HepG2 (cell line): ENCODE measurements around the gene NEUROD1. TPM values are rescaled to one million over a fixed set of nuclear protein-coding genes. Genes with fewer than 3 reads are reported as not detected.

Experiments used
- AKNA ChIP-seq: sonication (generic); formaldehyde crosslinking; IDR thresholded peaks from 2 replicates; pipeline ENCODE4 v1.4.0; 2020; ENCODE audit warnings: missing genetic modification reagents, borderline replicate concordance
- CEBPB ChIP-seq: IDR thresholded peaks from 2 replicates; pipeline ENCODE4 v1.6.1; 2011; ENCODE audit warnings: low read depth, low read length, improper control_type of control experiment, borderline replicate concordance
- DMAP1 ChIP-seq: IDR thresholded peaks from 2 replicates; pipeline ENCODE4 v1.6.1; 2016
- FOXK2 ChIP-seq: fragments of 450-650 bp; IDR thresholded peaks from 2 replicates; pipeline ENCODE4 v1.6.1; 2016
- KLF11 ChIP-seq: IDR thresholded peaks from 2 replicates; pipeline ENCODE4 v1.6.1; 2016; ENCODE audit warnings: missing compliant biosample characterization
- KLF16 ChIP-seq, 2 experiments: sonication (generic) in 1 of 2; formaldehyde crosslinking in 1 of 2; IDR thresholded peaks; 2 replicates each; pipeline versions ENCODE4 v1.6.1 to v1.8.0; 2016 to 2023; ENCODE audit warnings: missing genetic modification reagents in 2 of 2, missing compliant biosample characterization in 1 of 2
- MEIS2 ChIP-seq: sonication (generic); formaldehyde crosslinking; IDR thresholded peaks from 2 replicates; pipeline ENCODE4 v1.9.0; 2021; ENCODE audit warnings: mild to moderate bottlenecking, missing genetic modification reagents
- MLX ChIP-seq: IDR thresholded peaks from 2 replicates; pipeline ENCODE4 v1.6.1; 2016
- NAIF1 ChIP-seq: sonication (generic); formaldehyde crosslinking; IDR thresholded peaks from 2 replicates; pipeline ENCODE4 v1.5.0; 2020; ENCODE audit warnings: mild to moderate bottlenecking, missing genetic modification reagents, borderline replicate concordance
- TEAD2 ChIP-seq: sonication (generic); formaldehyde crosslinking; IDR thresholded peaks from 2 replicates; pipeline ENCODE4 v1.9.0; 2021; ENCODE audit warnings: missing genetic modification reagents
- YY1 ChIP-seq: IDR thresholded peaks from 2 replicates; pipeline ENCODE4 v1.6.1; 2011; ENCODE audit warnings: low read length, low read depth, moderate library complexity, mild to moderate bottlenecking; ENCODE audit not compliant: insufficient read depth, insufficient replicate concordance
- ZFP36 ChIP-seq: fragments of 150-350 bp; IDR thresholded peaks from 2 replicates; pipeline ENCODE4 v1.6.1; 2018; ENCODE audit warnings: borderline replicate concordance, low read length, low read depth; ENCODE audit not compliant: partially characterized antibody
- ZNF180 ChIP-seq: sonication (generic); formaldehyde crosslinking; IDR thresholded peaks from 2 replicates; pipeline ENCODE4 v1.4.0; 2020; ENCODE audit warnings: low read depth, missing genetic modification reagents, borderline replicate concordance
- ZNF225 ChIP-seq: sonication (generic); formaldehyde crosslinking; IDR thresholded peaks from 2 replicates; pipeline ENCODE4 v1.4.0; 2020; ENCODE audit warnings: mild to moderate bottlenecking, missing genetic modification reagents
- ZNF256 ChIP-seq: sonication (generic); formaldehyde crosslinking; conservative IDR thresholded peaks from 2 replicates; pipeline ENCODE4 v1.4.0; 2020; ENCODE audit warnings: missing genetic modification reagents
- ZNF766 ChIP-seq: sonication (generic); formaldehyde crosslinking; IDR thresholded peaks from 2 replicates; pipeline ENCODE4 v1.5.0; 2020; ENCODE audit warnings: missing genetic modification reagents, borderline replicate concordance
- ZNF883 ChIP-seq: sonication (generic); formaldehyde crosslinking; IDR thresholded peaks from 2 replicates; pipeline ENCODE4 v1.5.1; 2020; ENCODE audit warnings: mild to moderate bottlenecking, missing genetic modification reagents; ENCODE audit errors: not compliant biosample characterization
- polyA plus RNA-seq, 8 experiments: library from polyadenylated mRNA; depleted of rRNA in 3 of 8; stranded (reverse) in 7 of 8; unstranded in 1 of 8; fragments of >200 nt; fragmentation: Illumina TruSeq in 4 of 8; extraction: Trizol in 4 of 8; gene quantifications; 2 replicates each; pipeline versions ENCODE4 v1.2.1 to v1.2.3, GENCODE V29; 2011 to 2016; ENCODE audit warnings: low read depth in 4 of 8, missing spikeins in 1 of 8, mixed read lengths in 1 of 8; ENCODE audit not compliant: insufficient read depth in 1 of 8
- total RNA-seq, 5 experiments: library from RNA; depleted of rRNA; stranded (reverse); fragments of >200 nt; fragmentation: Illumina TruSeq; extraction: Trizol; gene quantifications; 2 replicates each; pipeline ENCODE4 v1.2.3, GENCODE V29; 2016; ENCODE audit warnings: low read depth in 1 of 5
- TF ChIP-seq, protein P1 (sequence below): IDR thresholded peaks from 2 replicates; pipeline ENCODE4 v1.6.1; 2012; ENCODE audit warnings: low read depth, low read length, improper control_type of control experiment
- TF ChIP-seq, protein P2 (sequence below): IDR thresholded peaks from 2 replicates; pipeline ENCODE4 v1.6.1; 2012; ENCODE audit warnings: low read length, improper control_type of control experiment

The NEUROD1 gene
- total and polyA plus RNA-seq, 2 of the 13 experiments (the other 11 are each of a cell fraction or from before 2014, with no cell fraction given) = not detected

- TF ChIP-seq KLF16 (CRISPR knock-in tag; IDR thresholded peaks at IDR 0.05) (peak in 1 of 2 experiments; percentile 92; a peak in 2 of 4 replicates), MLX (CRISPR knock-in tag) (peak; percentile 57; the same call in 1 of the 2 replicates), TEAD2 (CRISPR knock-in tag) (peak; percentile 94), KLF11 (peak; percentile 97; the same call in 1 of the 2 replicates), CEBPB (no peak), YY1 (no peak), NAIF1 (CRISPR knock-in tag) (peak; percentile 87; the same call in 1 of the 2 replicates), ZFP36 (no peak), ZNF256 (CRISPR knock-in tag) (peak; percentile 95), AKNA (CRISPR knock-in tag) (peak; percentile 92), ZNF225 (peak; percentile 95; the same call in 1 of the 2 replicates), MEIS2 (peak; percentile 95), ZNF180 (CRISPR knock-in tag) (peak; percentile 72; the same call in 1 of the 2 replicates), ZNF883 (CRISPR knock-in tag) (peak; percentile 81), DMAP1 (CRISPR knock-in tag) (no peak), ZNF766 (peak; percentile 97), FOXK2 (no peak)
- TF ChIP-seq, protein P1, sequence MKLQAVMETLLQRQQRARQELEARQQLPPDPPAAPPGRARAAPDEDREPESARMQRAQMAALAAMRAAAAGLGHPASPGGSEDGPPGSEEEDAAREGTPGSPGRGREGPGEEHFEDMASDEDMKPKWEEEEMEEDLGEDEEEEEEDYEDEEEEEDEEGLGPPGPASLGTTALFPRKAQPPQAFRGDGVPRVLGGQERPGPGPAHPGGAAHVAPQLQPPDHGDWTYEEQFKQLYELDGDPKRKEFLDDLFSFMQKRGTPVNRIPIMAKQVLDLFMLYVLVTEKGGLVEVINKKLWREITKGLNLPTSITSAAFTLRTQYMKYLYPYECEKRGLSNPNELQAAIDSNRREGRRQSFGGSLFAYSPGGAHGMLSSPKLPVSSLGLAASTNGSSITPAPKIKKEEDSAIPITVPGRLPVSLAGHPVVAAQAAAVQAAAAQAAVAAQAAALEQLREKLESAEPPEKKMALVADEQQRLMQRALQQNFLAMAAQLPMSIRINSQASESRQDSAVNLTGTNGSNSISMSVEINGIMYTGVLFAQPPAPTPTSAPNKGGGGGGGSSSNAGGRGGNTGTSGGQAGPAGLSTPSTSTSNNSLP = no peak
- TF ChIP-seq, protein P2, sequence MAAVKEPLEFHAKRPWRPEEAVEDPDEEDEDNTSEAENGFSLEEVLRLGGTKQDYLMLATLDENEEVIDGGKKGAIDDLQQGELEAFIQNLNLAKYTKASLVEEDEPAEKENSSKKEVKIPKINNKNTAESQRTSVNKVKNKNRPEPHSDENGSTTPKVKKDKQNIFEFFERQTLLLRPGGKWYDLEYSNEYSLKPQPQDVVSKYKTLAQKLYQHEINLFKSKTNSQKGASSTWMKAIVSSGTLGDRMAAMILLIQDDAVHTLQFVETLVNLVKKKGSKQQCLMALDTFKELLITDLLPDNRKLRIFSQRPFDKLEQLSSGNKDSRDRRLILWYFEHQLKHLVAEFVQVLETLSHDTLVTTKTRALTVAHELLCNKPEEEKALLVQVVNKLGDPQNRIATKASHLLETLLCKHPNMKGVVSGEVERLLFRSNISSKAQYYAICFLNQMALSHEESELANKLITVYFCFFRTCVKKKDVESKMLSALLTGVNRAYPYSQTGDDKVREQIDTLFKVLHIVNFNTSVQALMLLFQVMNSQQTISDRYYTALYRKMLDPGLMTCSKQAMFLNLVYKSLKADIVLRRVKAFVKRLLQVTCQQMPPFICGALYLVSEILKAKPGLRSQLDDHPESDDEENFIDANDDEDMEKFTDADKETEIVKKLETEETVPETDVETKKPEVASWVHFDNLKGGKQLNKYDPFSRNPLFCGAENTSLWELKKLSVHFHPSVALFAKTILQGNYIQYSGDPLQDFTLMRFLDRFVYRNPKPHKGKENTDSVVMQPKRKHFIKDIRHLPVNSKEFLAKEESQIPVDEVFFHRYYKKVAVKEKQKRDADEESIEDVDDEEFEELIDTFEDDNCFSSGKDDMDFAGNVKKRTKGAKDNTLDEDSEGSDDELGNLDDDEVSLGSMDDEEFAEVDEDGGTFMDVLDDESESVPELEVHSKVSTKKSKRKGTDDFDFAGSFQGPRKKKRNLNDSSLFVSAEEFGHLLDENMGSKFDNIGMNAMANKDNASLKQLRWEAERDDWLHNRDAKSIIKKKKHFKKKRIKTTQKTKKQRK = no peak
Measured at GRCh38 chr2:181677912-181678586, 2.3 kb downstream of the NEUROD1 start (continued).
